T-helper 17 cell (primary cell): Measurements from ENCODE around the gene TMEM150B. TPM values are rescaled to one million over a fixed set of nuclear protein-coding genes. Genes with fewer than 3 reads are reported as not detected.

ENCODE experiments used
- ATAC-seq: fragments of 150-1000 bp; cut with Tn5 transposase; 2 replicates; pipeline ENCODE4 v1.10.0; 2021; ENCODE audit warnings: mild to moderate bottlenecking, moderate library complexity
- DNase-seq, 3 donors: peaks; one replicate each; pipeline versions ENCODE4 v3.0.0 to v3.0.0-alpha.2; 2020 to 2021
- H3K9me3 ChIP-seq: one replicate; pipeline ENCODE4 v1.7.0; 2013; ENCODE audit warnings: low read length, mild to moderate bottlenecking; ENCODE audit not compliant: control insufficient read depth, poor library complexity, severe bottlenecking
- H3K27ac Mint-ChIP-seq: one replicate; pipeline ENCODE4 v1.8.0; 2022; ENCODE audit warnings: mild to moderate bottlenecking, moderate library complexity, mixed read lengths
- H3K27me3 Mint-ChIP-seq: one replicate; pipeline ENCODE4 v1.8.0; 2022; ENCODE audit warnings: mixed read lengths
- H3K36me3 Mint-ChIP-seq: one replicate; pipeline ENCODE4 v1.8.0; 2022; ENCODE audit warnings: low read depth, mixed read lengths
- H3K4me1 Mint-ChIP-seq: one replicate; pipeline ENCODE4 v1.8.0; 2022; ENCODE audit warnings: mild to moderate bottlenecking, mixed read lengths
- H3K4me3 Mint-ChIP-seq: one replicate; pipeline ENCODE4 v1.8.0; 2022; ENCODE audit warnings: mild to moderate bottlenecking, moderate library complexity, mixed read lengths
- total RNA-seq, 4 donors: library from RNA in 2 of 4; stranded (reverse) in 2 of 4; gene quantifications; one replicate each; pipeline ENCODE4 v1.2.3 and lab custom pipeline; 2022 to 2026

TMEM150B gene
- under 1 TPM in 1 of 2 donors, not detected in 1; 0.75 TPM for total RNA-seq
- total RNA-seq (lab: John Stamatoyannopoulos, UW) = 0 to 0.23 reads per million in 2 donors

GRCh38 chr19:55325172-55325571, at the start of gene TMEM150B:
TMEM150B (minus strand) TSS chr19:55325341; CDS start chr19:55321036, 4,305 bp downstream.
- Mint-ChIP-seq H3K4me1 (peaks cover 8% of the 10 kb centered on the region), H3K36me3 (no peaks in the 10 kb centered on the region), H3K27me3 (peaks cover 25% of the 10 kb centered on the region), H3K27ac (no peak within 1 kb of the TSS), H3K4me3 (peak within 1 kb of the TSS; percentile 33)
- no peaks in the 10 kb centered on the region for H3K9me3 ChIP-seq
- DNase-seq = no peak
- ATAC-seq = peak; percentile 39

GRCh38 chr19:55373993-55374757, 49.0 kb upstream of the TMEM150B start:
- no peaks in the 10 kb centered on the region for H3K9me3 ChIP-seq
- Mint-ChIP-seq H3K27me3 (peaks cover 40% of the 10 kb centered on the region), H3K27ac (no peak overlapping the region), H3K4me1 (peaks cover 15% of the 10 kb centered on the region), H3K4me3 (peak overlapping the region; percentile 57), H3K36me3 (peaks cover 15% of the 10 kb centered on the region)
- ATAC-seq (no peak), DNase-seq (no peak)

- H3K36me3 Mint-ChIP-seq = peaks cover 15% of the 10 kb centered on the region
- peaks cover 40% of the 10 kb centered on the region for H3K27me3 Mint-ChIP-seq
- H3K4me3 Mint-ChIP-seq = peak overlapping the region; percentile 57
Measured at GRCh38 chr19:55373306-55373992, 48.3 kb upstream of the TMEM150B start.

GRCh38 chr19:55372316-55373081, 47.4 kb upstream of the TMEM150B start:
- H3K4me1 Mint-ChIP-seq = peaks cover 15% of the 10 kb centered on the region
- H3K27ac Mint-ChIP-seq = no peak overlapping the region
- no peak for DNase-seq
- H3K4me3 Mint-ChIP-seq = no peak overlapping the region
- no peak for ATAC-seq
- H3K27me3 Mint-ChIP-seq = peaks cover 45% of the 10 kb centered on the region
- H3K36me3 Mint-ChIP-seq = peaks cover 15% of the 10 kb centered on the region
- H3K9me3 ChIP-seq = no peaks in the 10 kb centered on the region

More at GRCh38 chr19:55373306-55373992, 48.3 kb upstream of the TMEM150B start:
- Mint-ChIP-seq H3K27ac (no peak overlapping the region), H3K4me1 (peaks cover 15% of the 10 kb centered on the region)
- H3K9me3 ChIP-seq = no peaks in the 10 kb centered on the region
- DNase-seq (no peak), ATAC-seq (no peak)

- Mint-ChIP-seq H3K4me1 (peaks cover 13% of the 10 kb centered on the region), H3K4me3 (peak within 1 kb of the TSS; percentile 84), H3K27ac (peak within 1 kb of the TSS; percentile 45), H3K27me3 (peaks cover 41% of the 10 kb centered on the region), H3K36me3 (peaks cover 15% of the 10 kb centered on the region)
- ATAC-seq (no peak), DNase-seq (no peak)
- H3K9me3 ChIP-seq = no peaks in the 10 kb centered on the region
Measured at GRCh38 chr19:55370305-55370988, 45.3 kb upstream of the TMEM150B start, which contains the start of gene IL11. IL11 (minus strand) TSS chr19:55370463; CDS start chr19:55370310, 153 bp downstream.

- DNase-seq = no peak
- Mint-ChIP-seq H3K27ac (peak overlapping the region; percentile 45), H3K27me3 (peaks cover 41% of the 10 kb centered on the region)
Measured at GRCh38 chr19:55369653-55370304, 44.6 kb upstream of the TMEM150B start.

GRCh38 chr19:55368701-55369563, 43.8 kb upstream of the TMEM150B start:
- no peak for DNase-seq
- no peak overlapping the region for H3K27ac Mint-ChIP-seq
- H3K4me3 Mint-ChIP-seq = peak overlapping the region; percentile 69
- peaks cover 17% of the 10 kb centered on the region for H3K36me3 Mint-ChIP-seq
- peaks cover 39% of the 10 kb centered on the region for H3K27me3 Mint-ChIP-seq
- peak; percentile 41 for ATAC-seq
- H3K9me3 ChIP-seq = no peaks in the 10 kb centered on the region
- peaks cover 12% of the 10 kb centered on the region for H3K4me1 Mint-ChIP-seq

More at GRCh38 chr19:55369653-55370304, 44.6 kb upstream of the TMEM150B start:
- Mint-ChIP-seq H3K4me1 (peaks cover 13% of the 10 kb centered on the region), H3K36me3 (peaks cover 17% of the 10 kb centered on the region), H3K4me3 (peak overlapping the region; percentile 84)
- peak; percentile 66 for ATAC-seq
- no peaks in the 10 kb centered on the region for H3K9me3 ChIP-seq

GRCh38 chr19:55368106-55368505, 43.0 kb upstream of the TMEM150B start:
- DNase-seq = no peak
- no peaks in the 10 kb centered on the region for H3K9me3 ChIP-seq
- no peak overlapping the region for H3K27ac Mint-ChIP-seq
- H3K4me3 Mint-ChIP-seq = peak overlapping the region; percentile 15
- no peak for ATAC-seq
- peaks cover 13% of the 10 kb centered on the region for H3K36me3 Mint-ChIP-seq
- H3K27me3 Mint-ChIP-seq = peaks cover 33% of the 10 kb centered on the region
- peaks cover 8% of the 10 kb centered on the region for H3K4me1 Mint-ChIP-seq

- no peak for DNase-seq
- Mint-ChIP-seq H3K27me3 (peaks cover 27% of the 10 kb centered on the region), H3K4me3 (no peak overlapping the region), H3K27ac (no peak overlapping the region), H3K36me3 (peaks cover 10% of the 10 kb centered on the region), H3K4me1 (peaks cover 8% of the 10 kb centered on the region)
- no peak for ATAC-seq
- H3K9me3 ChIP-seq = no peaks in the 10 kb centered on the region
Measured at GRCh38 chr19:55366790-55367189, 41.6 kb upstream of the TMEM150B start.

GRCh38 chr19:55365964-55366363, 40.8 kb upstream of the TMEM150B start:
- Mint-ChIP-seq H3K4me1 (peaks cover 7% of the 10 kb centered on the region), H3K27me3 (peaks cover 19% of the 10 kb centered on the region), H3K36me3 (peaks cover 8% of the 10 kb centered on the region), H3K27ac (no peak overlapping the region), H3K4me3 (no peak overlapping the region)
- no peak for ATAC-seq
- no peaks in the 10 kb centered on the region for H3K9me3 ChIP-seq
- DNase-seq = no peak

GRCh38 chr19:55365245-55365644, 40.1 kb upstream of the TMEM150B start:
- Mint-ChIP-seq H3K27ac (no peak overlapping the region), H3K36me3 (peaks cover 5% of the 10 kb centered on the region), H3K4me1 (peaks cover 3% of the 10 kb centered on the region), H3K4me3 (no peak overlapping the region), H3K27me3 (peaks cover 13% of the 10 kb centered on the region)
- no peak for ATAC-seq
- no peak for DNase-seq
- no peaks in the 10 kb centered on the region for H3K9me3 ChIP-seq
